ENCODE results near the gene ZFP90. TPM values are rescaled to one million over a fixed set of nuclear protein-coding genes. Genes with fewer than 3 reads are reported as not detected.

Gene ZFP90
- total RNA-seq, 4 donors from 2014 or later = 8.2 to 36.6 (median 9.9) TPM

GRCh38 chr16:68612996-68613395 lies 73.9 kb downstream of the ZFP90 start:
- H3K4me3 ChIP-seq = no peak overlapping the region
- peaks cover 0 to 6% (median 0%) of the 10 kb centered on the region in 3 donors for H3K9me3 ChIP-seq
- DNase-seq = no peak
- TF ChIP-seq CTCF (IDR thresholded peaks at IDR 0.05 in 4 of 5, conservative IDR thresholded peaks at IDR 0.05 in 1 of 5) (no peak), POLR2A (IDR thresholded peaks at IDR 0.05) (no peak)
- no peaks in the 10 kb centered on the region for H3K36me3 ChIP-seq
- H3K27ac ChIP-seq = no peak overlapping the region
- no peaks in the 10 kb centered on the region for H3K27me3 ChIP-seq
- H3K4me1 ChIP-seq = no peaks in the 10 kb centered on the region
- intact Hi-C loops (cut with DNase I; ENCODE audit: low total_unique reads) = no loop called here
- in situ Hi-C loops (cut with MboI; ENCODE audit: low sequenced_read_pairs in 4 of 4) = no loop called here
- no peak for ATAC-seq

- H3K9me3 ChIP-seq = peaks cover 0 to 6% (median 0%) of the 10 kb centered on the region in 3 donors
- H3K4me1 ChIP-seq = no peaks in the 10 kb centered on the region
- H3K27ac ChIP-seq = no peak overlapping the region
- H3K4me3 ChIP-seq = no peak overlapping the region
- TF ChIP-seq POLR2A (IDR thresholded peaks at IDR 0.05) (no peak), CTCF (IDR thresholded peaks at IDR 0.05 in 4 of 5, conservative IDR thresholded peaks at IDR 0.05 in 1 of 5) (no peak)
- ATAC-seq (no peak), DNase-seq (no peak)
- in situ Hi-C loops (cut with MboI; ENCODE audit: low sequenced_read_pairs in 4 of 4) = no loop called here
- no peaks in the 10 kb centered on the region for H3K27me3 ChIP-seq
- intact Hi-C loops (cut with DNase I; ENCODE audit: low total_unique reads) = no loop called here
- no peaks in the 10 kb centered on the region for H3K36me3 ChIP-seq
These were observed 78.6 kb downstream of the ZFP90 start for GRCh38 chr16:68617734-68618133.

Other genes with a start within 250 kb of the ZFP90 start
- gene SLC7A6OS, start 228.3 kb upstream of the ZFP90 start, total RNA-seq = 1 to 10 TPM; 5.0 to 8.8 (median 7.3) TPM
- gene PRMT7, start 228.3 kb upstream of the ZFP90 start, total RNA-seq = 10 to 100 TPM; 22.2 to 41.0 (median 32.8) TPM
- gene SMPD3, start 90.8 kb upstream of the ZFP90 start, total RNA-seq = 1 to 10 TPM in 1 of 4 donors, not detected in 3; 2.3 TPM
- not detected for gene CDH3, start 106.0 kb downstream of the ZFP90 start, total RNA-seq
- gene CDH1, start 198.0 kb downstream of the ZFP90 start, total RNA-seq = 1 to 10 TPM in 1 of 4 donors, under 1 TPM in 2, not detected in 1; 0.20 to 1.3 (median 0.20) TPM

Measured in gastrocnemius medialis (tissue), 4 donors.